RCC 7860 (cell line): ENCODE results near the gene CD81.

Experiments
- DNase-seq: peaks from one replicate; pipeline ENCODE4 v3.0.0-alpha.2; 2015; ENCODE audit warnings: low spot score
- FAIRE-seq: peaks from 2 replicates; lab custom pipeline; 2012; peaks lifted over from hg19 to GRCh38; lab: Jason Lieb, UNC

The CD81 gene

DNA sequence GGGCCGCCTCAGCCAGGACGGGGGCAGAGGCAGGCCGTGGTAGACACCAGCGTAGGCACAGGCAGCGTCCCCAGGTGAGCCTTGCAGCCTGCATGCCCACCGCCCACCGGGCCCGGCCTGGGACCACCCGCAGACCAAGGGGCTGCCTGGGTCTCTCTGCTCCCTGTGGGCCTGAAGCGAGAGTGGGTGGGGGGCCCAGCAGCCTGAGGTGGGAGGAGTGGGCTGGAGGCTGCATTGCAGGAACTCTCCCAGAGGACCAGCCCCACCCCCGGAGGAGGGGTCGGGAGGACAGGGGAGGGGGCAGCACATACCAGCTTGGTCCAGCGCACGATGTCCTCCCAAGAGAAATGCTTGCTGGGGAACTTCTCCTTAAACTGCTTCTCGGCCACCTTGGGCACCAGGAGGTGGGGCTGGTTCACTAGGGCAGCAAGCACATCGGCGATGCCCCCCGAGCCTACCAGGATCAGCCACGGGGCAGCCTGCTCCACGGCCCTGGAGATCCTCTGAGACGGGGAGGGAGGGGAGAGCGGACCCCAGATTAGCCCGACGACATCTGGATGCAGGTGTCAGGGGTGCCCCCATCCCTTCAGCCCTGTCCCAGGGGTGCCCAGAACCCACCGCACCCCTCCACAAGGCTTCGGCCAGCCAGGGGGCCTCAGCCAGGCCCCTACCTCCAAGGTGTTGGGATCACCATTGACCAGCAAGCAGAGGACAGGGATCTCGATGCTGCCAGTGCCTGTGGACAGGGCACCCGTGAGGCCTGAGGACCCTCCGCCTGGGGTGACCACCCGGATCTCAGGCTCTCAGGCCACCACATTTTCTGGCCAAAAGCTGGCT, 41.0 kb downstream of the CD81 start:
- no peak for DNase-seq
- no peak for FAIRE-seq

DNA sequence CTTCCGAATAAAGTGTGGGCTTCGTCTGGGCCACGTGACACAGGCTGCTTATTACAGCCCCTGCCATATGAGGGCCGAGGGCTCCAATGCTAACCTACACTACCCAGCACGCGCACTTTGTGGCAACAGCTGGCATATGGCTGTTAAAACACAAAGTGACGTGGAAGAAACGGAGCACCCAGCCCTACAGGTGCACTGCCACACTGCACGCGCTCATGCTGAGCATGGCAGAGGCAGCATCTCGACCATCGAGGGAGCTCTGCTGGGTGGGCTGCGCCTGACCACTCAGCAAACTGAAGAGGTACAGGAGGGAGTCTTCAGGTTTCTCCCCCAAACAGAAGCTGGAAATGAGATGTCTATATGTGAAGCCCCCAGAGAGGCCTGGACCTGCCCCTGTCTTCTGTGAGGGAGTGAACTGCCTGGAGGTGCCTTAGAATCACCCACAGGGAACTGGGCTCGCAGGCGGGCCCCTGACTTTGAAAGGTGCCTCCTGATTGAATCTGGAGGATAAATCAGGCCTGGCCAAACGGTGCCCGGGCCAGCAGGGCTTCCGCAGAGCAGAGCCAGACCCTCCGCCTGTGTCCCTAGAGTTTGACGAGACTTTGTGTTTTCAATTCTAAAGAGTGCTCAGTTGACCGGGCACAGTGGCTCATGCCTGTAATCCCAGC, 41.7 kb downstream of the CD81 start:
- DNase-seq = no peak
- FAIRE-seq = no peak

DNA sequence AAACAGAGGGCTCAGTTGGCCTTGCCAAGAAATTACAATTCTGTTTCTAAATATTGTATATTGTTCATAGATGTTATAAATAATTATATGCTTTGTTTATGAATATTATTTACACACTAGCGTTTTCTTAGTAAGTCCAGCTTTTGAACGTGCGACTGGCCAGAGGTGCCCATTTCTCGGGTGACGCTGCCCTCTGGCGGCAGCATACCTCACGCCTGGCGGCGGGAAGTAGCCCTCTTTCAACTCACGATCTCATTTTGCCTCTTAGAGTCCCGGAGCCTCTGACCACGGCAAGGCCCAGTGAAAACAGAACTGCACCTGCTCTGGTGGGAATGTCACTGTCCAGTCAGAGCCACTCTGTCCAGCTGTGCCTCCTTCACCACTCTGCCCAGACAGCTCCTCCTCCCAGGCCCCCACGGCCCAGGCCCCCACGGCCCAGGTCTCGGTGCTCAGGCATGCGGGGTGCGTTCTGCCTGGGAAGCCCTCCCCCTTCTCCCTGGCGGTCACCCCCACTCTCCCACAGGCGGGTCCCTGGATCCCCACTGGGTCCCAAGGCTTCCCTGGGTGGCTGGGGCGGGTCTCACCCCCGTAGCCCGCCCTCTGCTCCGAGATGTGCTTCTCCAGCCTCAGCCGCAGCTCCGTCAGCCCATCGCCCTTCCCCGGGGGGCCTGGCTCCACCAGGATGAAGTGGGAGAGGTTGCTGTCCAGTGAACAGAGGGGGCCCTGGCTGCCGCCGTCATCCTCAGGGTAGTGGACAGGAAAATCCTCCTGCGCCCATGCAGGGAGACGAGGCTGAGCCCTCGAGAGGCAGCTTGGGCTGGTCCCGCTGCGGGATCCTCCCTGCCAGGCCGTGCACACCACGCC, 42.8 kb downstream of the CD81 start:
- DNase-seq (peak; percentile 42), FAIRE-seq (no peak)

DNA sequence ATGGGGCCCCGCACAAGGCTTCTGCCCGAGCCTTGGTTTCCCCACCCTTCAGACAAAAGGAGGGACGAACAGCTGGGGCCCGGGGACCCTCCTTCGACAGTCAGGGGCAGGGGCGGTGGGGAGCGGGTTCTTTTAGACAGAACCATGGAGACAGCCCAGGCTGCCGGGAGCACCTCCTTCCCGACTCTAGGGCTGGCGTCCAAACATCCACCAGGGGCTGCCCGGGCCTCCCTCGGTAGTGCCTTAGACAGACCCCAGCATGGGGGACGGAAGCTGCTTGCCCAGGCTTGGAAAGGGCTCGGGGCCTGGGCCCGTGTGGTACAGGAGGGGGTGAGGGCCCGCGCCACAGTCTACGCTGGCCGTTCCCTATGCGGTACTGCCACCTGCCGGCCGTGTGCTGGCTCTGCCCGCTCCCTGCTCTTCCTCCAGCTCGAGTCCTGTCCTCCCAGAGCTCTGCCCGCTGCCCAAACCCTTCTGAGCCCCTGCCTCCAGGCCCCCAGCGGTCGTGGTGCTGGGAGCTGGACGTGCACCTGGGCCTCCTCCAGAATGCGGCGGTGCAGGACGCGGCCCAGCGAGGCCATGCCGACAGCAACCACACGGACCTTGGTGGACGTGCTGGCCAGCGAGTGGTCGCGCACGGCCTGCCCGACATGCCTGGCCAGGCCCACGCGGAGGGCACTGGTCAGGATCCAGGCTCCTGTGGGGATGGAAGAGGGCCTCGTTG, 43.6 kb downstream of the CD81 start:
- FAIRE-seq = no peak
- peak; percentile 43 for DNase-seq

DNA sequence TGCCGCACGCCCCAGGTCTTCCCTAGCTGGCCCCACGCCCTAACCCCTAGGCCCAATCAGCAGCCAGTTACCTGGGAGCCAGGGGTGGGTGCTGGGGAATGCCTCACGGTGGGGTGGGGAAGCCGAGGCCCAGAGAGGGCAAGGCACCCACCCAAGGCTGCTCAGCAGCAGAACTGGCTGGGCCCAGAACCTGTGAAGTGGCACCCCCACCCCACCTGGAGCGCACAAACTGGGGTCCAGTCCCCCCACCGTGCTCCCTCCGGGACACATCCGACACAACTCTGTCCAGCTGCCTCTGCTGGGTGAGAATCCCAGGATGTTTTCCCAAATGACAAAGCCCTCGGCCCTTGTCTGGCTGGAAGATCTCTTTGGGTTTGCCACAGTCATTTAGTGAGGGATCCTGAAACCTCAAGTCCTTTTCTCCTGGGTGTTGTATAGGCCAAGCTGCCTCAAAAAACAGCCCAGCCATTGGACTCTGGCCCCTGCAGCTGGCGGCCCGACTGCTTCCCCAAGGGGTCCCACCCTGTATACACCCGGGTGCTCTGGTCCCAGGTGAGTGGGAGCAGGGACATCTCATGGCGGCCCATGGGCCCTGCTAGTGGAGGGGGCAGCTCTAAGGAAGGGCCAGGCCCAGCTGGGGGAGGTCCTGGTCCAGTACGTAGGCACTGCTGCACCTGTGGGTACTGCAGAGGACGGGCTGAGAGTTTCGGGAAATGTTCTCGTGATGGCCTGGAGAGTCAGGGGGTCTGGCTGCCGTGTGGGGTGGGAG, 44.3 kb downstream of the CD81 start:
- DNase-seq (no peak), FAIRE-seq (no peak)

DNA sequence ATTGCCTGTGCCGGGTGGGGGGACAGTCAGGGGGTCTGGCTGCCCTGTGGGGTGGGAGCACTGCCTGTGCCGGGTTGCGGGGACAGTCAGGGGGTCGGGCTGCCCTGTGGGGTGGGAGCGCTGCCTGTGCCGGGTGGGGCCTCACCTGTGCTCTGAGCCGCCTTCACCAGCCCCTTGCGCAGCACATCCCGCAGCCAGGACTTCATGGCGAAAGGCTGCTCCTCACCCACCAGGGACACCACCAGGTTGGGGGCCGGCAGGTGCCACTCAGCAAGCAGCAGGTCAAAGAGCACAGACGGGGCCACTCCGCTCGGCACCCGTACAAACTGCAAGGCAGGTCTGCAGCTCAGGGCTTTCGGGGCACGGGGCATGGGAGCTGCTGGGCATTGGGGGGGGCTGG, 44.9 kb downstream of the CD81 start:
- no peak for FAIRE-seq

DNA sequence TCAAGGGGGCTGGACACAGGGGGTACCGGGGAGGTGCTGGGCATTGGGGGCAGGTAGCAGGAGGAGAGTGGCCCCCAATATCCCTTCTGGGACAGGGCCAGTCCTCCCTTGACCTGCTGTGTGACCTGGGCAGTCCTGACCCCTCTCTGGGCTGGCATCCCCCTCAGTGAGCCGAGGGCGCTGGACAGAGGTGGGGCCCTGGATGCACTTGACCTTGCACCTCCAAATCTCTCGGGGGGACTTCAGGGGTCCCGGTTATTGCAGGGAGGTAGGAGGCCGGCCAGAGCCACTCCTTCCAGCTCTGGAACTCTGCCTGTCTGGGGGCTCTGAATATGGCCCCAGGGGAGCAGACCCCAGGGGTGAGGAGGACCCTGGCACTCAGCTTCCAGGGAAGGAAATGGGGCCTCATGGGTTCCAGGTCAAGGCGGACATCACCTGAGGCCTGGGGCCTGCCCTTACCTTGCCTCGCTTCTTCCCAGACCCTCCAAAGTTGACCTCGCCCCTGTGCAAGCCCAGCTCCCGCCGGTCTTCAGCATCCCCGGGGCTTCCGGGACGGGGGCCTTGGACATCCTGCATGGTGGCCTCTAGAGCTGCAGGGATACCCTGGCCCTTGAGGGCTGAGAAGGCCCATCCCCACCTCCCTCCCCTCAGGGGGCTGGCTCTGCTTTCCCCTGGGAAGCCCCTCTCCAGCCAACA, 45.5 kb downstream of the CD81 start:
- no peak for FAIRE-seq

More for the DNA sequence above, 44.9 kb downstream of the CD81 start:
- no peak for DNase-seq

DNA sequence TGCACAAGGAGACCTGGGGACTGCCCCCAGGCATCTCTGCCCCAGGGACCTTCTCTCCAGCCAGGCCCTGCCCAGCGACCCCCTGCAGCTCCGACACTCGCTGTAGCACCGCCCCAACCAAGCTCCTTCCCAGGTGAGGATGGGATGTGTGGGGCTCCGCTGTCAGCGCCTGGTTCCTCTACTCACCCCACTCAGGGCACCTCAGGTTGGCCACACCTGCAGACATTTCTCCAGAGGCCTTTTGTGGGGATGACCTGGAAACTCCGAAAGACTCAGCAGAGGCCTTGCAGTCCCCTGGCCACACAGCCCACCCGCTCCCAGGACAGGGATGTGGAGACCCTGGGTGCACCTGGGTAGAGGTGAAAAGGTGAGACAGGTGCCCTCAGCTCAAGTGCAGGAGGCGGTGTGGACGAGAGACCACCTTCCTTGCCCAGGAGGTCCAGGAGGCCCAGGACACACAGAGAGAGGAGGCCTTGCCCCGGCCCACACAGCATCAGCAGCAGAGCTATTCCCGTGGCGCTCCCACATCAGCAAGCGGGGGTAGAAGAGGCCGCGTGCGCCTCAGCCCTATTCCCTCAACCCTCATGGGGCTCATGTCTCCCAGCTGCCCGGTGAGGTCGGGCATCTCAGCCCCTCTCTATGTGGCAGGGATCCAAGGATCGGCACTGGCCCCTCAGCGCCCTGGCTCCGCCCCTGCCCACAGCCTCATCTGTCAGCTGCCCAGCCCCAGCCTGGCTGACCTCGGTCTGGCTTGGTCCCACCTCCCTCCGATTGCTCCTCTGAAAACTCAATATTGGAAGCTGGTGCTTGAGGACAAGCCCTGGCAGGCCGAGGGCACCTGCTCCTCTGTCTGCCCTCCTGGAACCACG, 46.3 kb downstream of the CD81 start:
- DNase-seq = no peak
- no peak for FAIRE-seq

More for the DNA sequence above, 45.5 kb downstream of the CD81 start:
- DNase-seq = no peak

DNA sequence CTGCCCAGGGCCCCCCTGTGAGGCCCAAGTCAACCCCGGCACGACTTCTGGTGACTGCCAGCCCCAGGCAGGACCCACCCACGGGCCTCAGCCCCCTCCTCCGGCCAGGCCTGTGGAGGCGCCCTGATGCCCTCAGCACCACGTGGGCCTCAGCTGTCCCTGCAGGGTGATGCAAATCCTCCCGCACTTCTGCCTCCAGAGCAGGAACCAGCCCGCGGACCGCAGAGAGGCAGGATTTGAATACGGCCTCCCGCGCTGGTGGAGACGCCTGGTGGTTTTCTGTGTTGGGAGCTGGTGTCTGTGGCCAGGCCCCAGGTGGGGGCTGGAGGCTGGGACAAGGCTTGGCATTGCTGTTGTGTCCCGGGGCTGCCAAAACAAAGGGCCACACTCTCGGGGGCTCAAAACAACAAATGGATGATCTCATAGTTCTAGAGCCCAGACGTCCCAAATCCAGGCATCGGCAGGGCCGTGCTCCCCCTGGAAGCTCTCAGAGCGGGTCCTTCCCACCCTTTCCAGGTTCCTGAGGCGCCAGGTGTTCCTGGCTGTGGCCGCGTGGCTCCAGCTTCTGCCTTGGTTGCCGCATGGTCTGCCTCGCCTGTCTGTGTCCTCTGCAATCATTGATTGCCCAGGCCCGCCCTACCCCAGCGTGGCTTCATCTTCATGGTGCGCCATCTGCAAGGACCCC, 47.8 kb downstream of the CD81 start:
- no peak for FAIRE-seq

DNA sequence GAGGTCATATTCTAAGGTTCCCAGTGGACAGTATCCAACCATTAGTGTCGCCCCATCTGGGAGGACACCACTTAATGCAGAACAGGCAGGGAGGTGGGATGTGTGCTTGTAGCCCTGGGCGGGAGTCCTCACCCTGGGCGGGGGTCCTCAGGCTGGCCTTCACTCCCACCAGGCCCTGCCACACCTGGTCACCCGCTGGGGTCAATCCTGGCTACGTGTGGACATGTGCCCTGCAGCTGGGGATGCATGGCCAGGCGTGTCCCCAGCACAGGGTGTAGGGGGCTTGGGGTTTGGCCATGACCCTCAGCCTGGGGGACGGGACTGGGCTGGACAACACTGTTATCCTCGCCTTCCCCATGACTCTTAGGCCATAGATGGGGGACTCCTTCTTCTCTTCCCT, 48.4 kb downstream of the CD81 start:
- DNase-seq = no peak
- FAIRE-seq = no peak

More for the DNA sequence above, 47.8 kb downstream of the CD81 start:
- DNase-seq = no peak

DNA sequence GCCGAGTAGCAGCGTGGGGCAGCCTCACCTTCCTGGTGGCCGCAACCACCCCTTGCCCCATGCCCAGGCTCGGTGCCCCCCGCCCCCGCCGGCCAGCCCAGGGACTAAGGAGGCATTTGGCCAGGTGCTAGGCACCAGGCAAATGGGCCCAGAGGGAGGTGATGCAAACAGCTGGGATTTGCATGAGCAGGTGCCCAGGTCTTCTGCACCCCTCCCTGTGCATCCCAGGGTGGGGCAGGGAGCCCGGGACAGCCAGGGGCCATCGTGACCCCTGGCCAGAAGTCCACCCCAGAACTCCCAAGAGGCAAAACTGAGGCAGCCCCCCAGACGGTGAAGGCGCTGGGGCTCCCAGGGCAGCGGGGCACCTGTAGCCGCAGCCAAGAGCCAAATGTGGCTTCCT, 49.1 kb downstream of the CD81 start:
- FAIRE-seq (no peak), DNase-seq (no peak)

DNA sequence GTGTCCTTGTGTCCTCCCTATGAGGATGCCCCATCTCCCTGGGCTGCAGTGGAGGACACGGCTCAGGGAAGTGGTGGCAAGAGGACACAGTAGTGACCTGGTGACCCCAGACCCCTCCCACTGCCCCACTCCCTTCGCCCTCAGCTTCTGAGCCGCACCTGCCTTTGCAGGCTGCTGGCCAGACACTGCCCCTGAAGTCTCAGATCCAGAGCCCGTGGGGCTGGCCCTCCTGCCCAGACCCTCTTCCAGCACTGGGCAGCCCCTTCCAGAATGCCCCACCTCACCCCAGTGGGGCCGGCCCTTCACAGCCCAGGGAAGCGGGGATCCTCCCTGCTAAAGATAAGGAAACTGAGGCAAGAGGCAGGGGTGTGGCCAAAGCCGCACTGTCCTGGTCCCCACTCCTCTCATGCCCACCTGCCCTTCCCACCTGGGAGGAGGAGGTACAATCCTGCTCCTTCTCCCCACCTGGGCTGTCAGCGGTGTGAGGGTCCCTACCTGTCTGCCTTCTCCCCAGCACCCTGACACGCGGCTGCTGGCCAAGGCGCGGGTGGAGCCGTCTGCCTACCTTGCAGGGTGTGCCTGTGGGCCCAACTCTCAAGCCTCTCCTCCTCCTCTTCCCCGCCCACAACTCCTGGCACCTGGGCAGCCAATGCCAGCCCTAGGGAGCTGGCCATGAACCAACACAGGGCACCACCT, 49.9 kb downstream of the CD81 start:
- DNase-seq (no peak), FAIRE-seq (no peak)

DNA sequence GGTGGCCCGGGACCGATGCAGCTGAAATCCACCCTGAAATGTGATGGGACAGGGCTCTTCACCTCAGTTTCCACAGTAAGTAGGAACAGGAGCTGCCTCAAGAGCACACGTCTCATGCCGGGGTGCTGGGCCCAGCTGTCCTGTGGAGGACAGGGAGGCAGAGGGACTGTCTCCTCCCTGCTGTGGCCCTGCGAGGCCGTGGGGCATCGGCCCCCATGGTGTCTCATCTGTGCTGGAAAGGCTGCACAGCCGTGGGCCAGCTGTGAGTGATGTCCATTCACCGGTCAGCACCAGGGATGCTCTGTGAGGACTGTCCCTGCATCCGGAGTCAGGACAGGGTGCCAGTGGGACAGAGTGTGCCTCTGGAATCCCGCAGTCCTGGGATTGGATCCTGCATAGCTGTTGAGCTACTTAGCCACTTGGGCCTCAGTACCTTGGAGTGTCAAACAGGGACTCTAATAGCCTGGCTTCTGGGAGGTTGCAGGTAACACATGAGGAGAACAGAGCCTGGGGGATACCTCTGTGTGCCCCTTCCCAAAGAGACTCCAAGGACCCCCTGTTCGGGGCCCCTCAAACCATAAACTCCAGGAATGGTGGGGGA, 50.7 kb downstream of the CD81 start:
- no peak for DNase-seq
- FAIRE-seq = no peak

DNA sequence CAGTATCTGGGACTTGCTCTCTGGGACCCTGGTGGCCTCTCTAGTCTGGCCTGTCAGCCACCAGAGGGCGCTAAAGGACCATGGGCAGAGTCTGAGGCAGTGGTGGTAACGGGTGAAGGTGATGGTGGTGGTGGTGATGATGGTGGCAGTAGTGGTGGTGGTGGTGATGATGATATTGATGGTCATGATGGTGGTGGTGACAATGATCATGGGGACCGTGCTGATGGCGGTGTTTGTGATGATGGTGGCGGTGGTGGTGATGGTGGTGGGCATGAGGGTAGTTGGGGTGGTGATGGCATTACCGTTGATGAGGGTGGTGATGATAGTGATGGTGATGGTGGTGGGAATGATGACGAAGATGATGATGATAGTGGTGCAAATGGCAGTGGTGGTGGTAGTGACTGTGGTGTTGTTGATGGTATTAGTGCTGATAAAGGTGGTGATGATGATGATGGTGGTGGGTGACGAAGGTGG, 51.2 kb downstream of the CD81 start:
- FAIRE-seq (no peak), DNase-seq (no peak)

DNA sequence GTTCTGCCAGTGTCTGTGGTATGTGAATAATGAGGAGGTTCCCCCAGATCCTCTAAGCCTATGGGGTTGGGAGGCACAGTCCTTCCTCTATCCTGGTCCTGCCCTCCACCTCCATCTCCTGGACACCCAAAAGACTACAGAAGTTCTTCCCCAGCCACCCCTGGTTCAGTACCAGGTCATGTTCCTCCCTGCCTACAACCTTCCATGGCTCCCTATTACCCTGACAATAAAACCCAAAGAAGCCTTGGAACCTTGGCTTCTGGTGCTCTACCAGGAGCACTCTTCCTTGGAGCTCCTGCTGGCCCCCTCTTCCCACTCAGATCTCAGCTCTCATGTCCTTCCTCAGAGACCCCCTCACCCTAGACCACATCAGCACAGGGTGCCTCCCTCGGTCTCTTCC, 54.3 kb downstream of the CD81 start:
- no peak for DNase-seq
- FAIRE-seq = no peak

DNA sequence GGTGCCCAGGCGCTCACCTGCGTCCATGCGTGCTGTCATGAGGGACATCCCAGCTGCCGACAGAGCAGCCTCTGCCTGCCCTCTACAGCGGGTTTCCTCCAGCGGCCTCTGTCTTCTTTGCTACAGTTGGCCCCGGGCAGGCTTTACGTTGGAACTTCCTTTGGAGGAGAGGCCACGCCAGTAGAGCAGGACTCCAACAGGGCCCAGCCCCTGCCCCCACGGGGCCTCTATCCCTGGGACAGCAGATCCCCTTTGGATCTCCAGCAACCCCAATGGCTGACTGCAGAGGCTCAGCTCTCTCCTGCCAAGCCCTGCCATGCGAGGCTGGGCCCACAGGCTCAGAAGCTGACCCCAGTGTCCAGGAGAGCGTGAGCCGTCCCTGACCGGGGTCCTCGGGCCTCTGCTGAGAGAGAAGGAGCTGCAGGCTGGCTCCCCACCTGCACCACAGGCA, 55.1 kb downstream of the CD81 start:
- DNase-seq = no peak
- FAIRE-seq = no peak

DNA sequence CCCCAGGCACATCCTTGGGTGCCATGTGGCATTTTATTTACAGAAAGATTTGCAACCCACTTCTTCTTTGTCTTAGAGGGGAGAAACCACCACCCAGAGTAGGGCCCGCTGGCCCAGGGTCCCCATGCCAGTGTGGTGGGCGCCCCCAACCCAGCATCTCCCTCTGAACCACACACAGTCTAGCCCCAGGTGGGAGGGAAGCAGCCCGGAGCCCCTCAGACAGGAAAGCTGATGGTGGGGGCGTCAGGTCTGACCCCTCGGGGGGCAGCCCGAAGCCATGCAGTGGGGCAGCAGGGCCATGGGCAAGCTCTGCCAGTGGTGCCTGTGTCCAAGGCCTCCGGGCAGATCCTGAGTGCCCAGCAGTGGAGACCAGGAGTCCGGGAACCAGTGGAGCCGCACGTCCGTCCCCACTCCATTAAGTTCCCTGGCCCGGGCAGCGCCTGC, 55.5 kb downstream of the CD81 start:
- FAIRE-seq = no peak
- no peak for DNase-seq
